Stimulated activated CD8-positive, alpha-beta memory T cell treated with anti-CD3 and anti-CD28 coated beads, Interleukin-7, amount 100 ng/mL, for 1 hour (primary cell): ENCODE data around the gene NXNL2.
A peak's percentile ranks its signal among the peaks of the same experiment; 100 is the strongest.

Experiments
- DNase-seq, 2 donors: peaks; one replicate each; pipeline ENCODE4 v3.0.0-alpha.2; 2020; ENCODE audit warnings: low read depth in 2 of 2

NXNL2 gene

GRCh38 chr9:88578121-88579049, 43.4 kb downstream of the NXNL2 start:
- peak; percentile 36 to 50 for DNase-seq

DNA sequence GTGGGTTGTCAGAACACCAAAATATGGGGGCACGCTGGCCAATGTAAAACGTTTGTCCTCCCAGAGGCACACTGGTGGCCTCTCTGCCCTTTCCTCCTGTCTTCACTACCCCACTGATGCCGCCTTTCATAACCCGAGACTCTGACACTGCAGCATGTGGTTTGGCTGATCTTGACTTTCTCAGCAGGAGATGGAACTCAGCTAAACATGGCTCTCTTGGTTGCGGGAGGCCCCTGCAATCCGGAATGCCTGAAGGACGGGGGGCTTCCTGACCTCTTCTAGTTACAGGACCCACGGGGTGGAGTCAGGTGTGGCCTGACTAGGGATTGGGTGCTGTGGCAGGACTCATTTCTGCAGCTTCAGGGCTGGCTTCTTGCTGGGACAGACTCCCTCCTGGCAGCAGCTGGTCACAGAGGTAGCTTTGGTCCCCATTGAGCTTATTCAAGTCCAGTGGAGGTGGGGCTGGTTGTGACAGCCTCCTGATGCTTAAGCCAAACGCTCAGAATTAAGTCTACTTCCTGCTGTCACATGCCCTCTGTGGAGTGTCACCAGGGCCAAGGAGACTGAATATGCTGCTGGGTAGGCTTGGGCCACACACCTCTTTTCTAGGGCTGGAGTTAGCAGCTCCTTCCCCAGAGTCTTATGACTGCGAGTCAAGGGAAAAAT, 44.2 kb downstream of the NXNL2 start:
- no peak for DNase-seq

DNA sequence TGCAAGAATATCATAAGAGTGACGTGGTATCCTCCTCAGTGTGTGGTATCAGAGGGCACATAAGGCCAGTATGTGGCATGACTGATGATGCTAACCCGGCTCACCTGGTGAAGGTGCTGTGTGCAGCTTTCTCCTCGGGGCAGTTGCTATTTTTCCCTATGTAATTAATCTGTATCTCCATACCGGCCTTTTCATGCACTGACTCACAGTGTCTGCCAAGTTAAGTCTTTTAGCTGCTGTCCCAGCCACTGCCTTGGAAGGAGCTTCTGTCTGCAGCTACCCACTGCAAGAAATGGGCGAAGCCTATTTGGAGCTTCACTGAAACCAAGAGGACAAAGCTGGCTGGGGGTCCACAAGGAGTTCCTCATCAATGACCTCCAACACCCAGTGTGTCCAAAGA, 46.0 kb downstream of the NXNL2 start:
- DNase-seq = no peak

GRCh38 chr9:88583901-88584596, 49.1 kb downstream of the NXNL2 start:
- no peak for DNase-seq

- DNase-seq = no peak
Measured at GRCh38 chr9:88585426-88585825, 50.4 kb downstream of the NXNL2 start.

DNA sequence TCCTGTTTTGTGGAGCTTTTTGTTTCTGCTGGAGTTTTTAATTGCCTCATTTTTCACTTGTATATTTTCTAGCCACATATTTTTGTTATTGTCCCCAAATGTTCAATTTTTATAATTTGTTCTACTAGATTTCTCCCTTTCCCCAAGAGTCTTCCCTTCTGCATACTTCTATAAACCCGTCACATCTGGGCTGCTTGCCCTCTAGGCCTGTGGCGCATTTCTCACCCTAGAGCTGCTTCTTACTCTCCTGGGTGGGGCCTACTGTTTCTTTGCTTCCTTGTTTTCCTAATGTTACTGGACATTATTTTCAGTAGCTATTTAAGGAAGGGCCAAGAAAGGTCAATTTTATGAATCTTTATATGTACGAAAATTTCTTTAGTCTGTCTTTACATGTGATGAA, 51.5 kb downstream of the NXNL2 start:
- no peak for DNase-seq

DNA sequence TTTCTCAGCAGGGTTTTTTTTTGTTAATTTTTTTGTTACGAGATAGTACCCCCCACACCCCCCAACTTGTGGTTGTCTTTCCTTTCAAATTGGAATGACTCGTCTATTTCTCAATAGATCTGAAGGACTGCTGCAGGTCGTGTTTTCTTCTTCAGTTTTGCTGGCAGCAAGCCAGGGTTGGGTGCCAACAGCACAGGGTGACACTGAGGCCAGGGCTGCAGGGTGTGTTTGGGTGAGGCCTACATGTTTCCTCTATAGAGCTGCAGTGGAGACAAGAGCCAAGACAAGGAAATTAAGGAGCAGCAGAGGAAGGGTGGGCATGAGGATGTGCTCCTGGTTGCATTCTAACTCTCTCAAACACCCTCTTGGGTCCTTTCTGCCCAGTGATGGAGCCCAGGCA, 52.2 kb downstream of the NXNL2 start:
- DNase-seq = no peak

- DNase-seq = no peak
Measured at GRCh38 chr9:88587885-88588649, 53.1 kb downstream of the NXNL2 start.

DNA sequence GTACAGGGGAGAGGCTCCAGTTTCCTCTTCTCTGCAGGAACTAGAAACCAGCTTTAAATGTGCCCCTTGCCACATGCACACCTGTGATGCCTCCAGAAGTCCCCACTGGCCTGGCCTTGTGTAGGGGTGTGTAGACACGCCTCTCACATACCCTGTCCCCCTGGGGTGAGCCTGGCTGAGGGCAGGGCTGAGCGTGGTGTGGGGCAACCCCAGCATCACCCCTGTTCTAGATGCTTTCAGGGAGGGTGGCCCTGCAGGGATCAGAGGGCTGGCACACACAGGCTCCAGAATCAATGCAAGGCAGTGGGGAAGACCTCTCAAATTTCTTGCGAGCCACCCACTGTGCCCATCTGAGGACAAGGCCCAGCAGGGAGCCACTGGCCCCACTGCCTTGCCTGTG, 54.7 kb downstream of the NXNL2 start:
- no peak for DNase-seq

DNA sequence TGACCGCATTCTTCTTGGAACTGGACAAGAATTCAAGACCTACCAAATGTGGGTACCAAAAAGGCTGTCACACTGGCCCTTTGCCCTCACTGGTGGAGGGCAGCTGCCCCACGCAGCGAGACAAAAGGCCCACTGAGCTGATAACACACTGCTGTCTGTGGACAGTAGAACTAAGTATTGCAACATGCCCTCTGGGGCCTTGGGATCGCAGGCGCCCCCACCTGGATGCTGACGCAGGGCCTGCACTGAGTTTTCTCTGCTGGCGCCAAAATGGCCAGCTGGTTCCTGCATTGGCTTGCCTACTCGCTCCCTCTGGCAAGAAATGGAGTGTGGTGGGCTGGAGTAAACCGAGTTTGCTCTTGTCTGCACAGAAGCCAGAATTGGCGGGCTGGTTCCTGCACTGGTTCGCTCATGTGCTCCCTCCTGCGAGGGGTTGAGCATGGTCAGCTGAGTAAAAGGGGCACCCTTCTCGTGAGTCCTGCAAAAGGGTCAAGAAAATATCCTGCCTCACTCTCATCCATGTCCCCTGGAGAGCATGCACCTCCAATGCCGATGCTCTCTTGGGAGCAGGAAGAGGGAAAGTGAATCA, 55.7 kb downstream of the NXNL2 start:
- no peak for DNase-seq

DNA sequence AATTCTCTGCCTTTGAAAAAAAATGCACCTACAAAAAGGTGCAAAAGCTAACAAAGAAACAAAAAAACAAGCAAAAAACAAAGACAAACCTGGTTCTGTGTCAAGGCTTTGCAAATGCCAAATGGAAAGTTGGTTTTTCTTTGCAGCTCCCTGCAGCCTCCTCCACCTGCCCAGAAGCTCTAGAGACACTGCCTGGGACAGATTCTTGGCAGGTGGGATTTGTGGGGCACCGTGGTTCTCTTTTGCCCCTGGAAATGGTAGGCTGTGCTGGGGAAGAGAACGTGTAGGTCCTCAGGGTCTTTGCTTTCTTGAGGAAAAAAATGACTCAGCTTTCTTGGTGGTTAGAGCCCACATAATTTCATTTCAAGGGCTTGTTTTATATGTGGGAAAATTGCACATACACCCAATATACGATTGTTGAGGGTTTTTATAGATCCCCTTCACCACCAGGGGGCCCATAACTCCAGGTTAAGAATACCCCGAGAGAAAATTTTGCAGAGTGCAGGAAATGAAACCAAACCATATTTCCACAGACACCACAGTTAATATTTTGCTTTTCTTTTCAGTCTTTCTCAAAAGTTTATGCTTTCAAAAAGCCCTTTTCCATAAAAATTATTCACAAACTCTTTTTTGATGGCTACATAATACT, 58.7 kb downstream of the NXNL2 start:
- peak in 1 of 2 donors; percentile 17 for DNase-seq
